GM18519 (cell line): ENCODE data around the gene ZNF117.
"Not testable (repeated sequence)": the region's sequence is repeated elsewhere in the genome, so short reads cannot be mapped to it uniquely, and the experiment has no call there.

ENCODE experiments used
- ATAC-seq: cut with Tn5 transposase; IDR thresholded peaks from one replicate; pipeline ENCODE4 v1.9.1; 2021; ENCODE audit warnings: mild to moderate bottlenecking, moderate library complexity; ENCODE audit not compliant: unreplicated experiment, low FRiP score

The ZNF117 gene

DNA sequence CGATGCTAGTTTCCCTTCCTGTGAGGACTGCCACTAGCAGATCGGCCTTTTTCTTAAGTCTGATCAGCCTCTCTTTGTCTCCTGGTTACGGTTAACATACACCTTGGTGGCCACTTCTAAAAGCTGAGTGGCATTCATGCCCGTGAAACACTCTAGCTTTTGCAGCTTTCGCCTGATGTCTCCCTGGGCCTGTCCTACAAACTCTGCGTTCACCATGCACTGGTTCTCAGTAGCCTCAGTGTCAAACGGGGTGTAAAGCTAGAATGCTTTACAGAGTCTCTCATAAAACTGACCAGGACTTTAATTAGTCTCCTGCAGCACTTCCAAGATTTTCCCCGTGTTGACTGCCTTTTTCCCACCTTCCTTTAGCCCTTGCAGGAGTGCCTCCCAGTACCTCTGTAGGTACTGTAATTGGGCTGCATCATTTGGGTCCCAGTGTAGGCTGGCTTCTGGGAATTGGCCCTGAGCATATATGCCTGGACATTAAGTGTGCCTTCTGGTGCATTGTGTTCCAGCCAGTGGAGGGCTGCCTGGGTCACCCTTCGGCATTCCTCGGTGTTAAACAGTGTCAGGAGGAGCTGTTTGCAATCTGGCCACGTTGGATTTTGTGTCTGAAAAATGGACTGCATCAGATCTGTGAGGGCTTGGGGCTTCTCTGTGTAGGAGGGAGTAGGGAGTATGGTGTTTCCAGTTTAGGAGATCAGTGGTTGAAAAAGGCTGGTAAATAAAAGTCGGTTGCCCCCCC is 6.5 kb upstream of the ZNF117 start:
- ATAC-seq, result no peak

DNA sequence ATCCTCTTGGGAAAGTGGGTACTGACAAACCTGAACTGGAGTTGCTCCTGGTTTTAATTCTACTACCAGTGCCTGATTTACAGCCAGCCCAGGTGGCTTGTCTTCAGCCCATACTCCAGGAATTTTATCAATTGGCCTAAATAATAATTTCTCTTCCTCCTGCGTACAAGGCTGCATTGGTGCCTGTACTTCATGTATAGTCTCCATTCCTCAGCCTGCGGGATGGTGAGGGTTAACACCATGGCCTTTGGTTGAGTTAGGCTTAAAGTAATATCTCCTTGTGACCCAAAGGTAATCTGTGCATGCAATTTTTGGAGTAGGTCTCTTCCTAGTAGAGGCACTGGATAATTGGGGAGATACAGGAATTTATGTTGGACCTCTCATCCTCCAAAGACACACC is 5.5 kb upstream of the ZNF117 start:
- ATAC-seq, result no peak

DNA sequence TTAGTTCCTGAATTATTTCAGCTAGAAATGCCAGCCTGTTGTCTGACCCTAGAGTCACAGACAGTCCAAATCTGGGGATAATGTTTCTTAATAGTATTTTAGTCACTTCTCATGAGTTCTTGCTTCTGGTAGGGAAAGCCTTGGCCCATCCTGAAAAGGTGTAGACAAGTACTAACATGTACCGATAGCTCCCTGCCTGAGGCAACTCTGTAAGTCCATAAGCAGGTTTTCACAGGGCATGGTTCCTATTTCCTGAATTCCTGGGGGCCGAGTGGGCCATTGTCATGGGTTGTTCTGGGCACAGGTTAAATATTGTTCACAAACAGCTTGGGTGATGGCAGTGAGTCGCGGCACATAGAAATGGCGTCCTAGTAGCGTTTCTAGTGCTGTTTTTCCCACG is 3.1 kb upstream of the ZNF117 start:
- no peak for ATAC-seq

DNA sequence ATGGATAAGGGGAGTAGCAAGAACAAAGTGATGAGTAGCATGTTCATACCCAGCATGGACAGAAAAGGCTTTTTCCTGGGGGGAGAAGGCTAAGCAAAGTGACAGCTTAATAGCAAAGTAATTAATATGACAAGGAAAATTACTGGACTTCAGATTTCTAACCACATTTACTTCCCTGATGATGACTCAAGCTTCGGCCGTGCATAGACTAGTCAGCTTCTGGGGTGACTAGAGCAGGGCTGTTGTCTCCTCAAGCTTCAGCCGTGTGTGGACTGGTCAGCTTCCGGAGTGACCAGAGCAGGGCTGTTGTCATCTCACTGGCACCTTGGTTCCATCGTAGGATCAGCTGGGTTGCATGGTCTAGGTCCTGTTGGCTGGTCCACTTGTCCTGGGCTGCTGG is 2.1 kb upstream of the ZNF117 start:
- ATAC-seq, result no peak

DNA sequence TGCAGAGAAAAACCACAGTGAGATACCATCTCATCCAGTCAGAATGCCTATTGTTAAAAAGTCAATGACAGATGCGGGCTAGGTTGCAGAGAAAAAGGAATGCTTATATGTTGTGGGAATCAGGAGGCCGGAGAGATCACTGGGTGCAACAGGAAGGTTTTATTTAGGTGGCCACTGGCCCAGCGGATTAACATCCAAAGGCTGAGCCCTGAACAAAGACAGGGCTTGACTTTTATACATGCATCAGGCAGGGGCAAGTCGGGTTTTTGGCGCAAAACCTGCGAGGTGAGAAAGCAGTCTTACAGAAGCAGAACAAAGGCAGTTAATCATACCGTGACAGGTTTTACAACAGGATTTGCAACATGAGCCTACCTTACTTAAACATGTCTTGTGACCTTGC is 620 bp downstream of the ZNF117 start:
- ATAC-seq, result no peak

DNA sequence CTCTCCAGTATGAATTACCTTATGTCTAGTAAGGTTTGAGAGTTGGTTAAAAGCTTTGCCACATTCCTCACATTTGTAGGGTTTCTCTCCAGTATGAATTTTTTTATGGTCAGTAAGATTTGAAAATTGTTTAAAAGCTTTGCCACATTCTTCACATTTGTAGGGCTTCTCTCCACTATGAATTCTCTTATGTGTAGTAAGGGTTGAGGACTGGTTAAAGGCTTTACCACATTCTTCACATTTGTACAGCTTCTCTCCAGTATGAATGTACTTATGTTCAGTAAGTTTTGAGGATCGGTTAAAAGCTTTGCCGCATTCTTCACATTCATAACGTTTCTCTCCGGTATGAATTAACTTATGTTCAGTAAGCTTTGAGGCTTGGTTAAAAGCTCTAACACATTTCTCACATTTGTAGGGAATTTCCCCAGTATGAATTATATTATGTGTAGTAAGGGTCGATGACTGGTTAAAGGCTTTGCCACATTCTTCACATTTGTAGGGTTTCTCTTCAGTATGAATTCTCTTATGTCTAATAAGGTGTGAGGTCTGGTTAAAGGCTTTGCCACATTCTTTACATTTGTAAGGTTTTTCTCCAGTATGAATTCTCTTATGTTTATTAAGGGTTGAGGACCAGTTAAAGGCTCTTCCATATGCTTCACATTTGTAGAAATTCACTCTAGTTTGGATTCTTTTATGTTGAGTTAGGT is 12.2 kb downstream of the ZNF117 start:
- no peak for ATAC-seq

DNA sequence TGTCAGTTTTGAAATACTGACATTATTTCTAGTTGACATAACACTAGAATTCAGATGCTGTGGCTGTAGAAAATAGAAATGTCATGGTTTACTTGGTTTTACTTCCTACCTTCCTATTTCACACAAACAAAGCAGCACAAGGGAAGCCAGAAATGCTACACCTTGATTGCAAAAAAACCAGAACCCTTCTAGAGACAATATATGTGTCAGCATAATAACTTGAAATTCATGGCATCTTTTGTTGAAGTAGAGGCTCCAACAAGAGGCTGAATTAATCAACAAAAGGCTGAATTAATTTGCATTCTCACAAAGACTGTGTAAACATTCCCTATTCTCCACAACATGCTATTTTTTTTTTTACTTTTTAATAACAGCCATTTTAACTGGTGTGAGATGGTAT is 25.2 kb downstream of the ZNF117 start:
- ATAC-seq, result no peak

DNA sequence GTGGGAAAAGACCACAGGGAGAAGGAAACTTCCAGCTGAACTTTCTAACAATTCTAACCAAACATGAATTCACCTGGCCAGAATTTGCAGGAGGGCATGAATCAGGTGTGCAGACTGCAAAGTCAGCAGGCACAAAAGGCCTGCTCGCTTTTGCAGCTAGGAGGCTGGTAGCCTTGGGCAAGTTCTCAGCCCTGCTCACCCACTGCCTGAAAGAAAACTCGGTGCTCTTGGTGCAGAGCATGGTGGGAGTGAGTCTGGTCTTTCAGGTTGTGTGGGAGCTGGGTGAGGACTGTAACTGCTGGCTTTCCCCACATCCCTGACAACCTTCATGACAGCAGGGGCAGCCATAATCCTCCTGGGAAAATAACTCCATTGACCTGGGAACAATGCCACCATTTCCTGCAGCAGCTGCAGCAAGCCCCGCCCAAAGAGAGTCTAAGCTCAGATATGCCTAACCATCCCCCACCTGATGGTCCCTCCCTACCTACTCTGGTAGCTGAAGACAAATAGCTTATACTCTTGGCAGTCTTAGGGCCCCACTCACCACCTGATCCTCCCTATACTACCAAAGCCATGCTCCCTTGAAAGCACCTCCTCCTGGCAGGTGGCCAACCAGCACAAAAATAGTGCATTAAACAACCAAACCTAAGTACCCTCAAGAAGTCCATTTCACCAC is 31.6 kb downstream of the ZNF117 start:
- ATAC-seq, result no peak

DNA sequence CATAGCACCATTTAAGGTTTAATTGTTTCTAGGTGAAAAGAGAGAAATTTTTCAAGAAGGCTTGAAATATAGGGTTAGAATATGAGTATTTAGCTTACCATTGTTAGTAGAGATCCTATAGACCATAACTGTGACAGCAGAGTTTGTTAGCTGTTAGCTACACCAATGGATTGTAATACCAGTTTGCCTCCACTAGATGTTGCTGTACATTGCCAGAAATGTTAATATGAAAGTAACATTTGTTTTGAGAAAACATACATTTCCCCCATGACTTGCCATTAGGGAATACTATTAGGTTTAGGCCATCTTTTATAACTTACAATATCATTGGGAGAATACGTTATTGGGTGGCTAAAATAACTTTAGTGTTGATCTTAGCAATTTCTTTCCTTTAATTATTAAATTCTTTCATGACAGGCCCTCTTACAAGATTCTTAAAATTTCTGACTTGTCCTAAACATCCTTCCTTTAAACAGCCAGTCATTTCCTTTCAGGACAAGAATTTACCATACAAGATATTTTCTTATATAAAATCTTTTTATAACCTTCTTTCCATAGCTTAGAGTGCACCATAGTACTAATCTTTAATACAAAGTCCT is 39.5 kb downstream of the ZNF117 start:
- ATAC-seq, result no peak

DNA sequence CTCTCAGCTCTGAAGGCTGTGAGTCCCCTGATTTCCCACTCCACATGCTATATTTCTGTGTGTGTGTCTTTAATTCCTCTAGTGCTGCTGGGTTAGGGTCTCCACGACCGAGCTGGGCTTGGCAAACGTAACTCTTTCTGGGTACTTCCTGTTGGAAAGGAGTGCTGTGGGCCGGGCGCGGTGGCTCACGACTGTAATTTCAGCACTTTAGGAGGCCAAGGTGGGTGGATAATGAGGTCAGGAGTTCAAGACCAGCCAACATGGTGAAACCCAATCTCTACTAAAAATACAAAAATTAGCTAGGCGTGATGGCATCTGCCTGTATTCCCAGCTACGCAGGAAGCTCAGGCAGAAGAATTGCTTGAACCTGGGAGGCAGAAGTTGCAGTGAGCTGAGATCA is 40.2 kb downstream of the ZNF117 start:
- ATAC-seq, result not testable (repeated sequence)

DNA sequence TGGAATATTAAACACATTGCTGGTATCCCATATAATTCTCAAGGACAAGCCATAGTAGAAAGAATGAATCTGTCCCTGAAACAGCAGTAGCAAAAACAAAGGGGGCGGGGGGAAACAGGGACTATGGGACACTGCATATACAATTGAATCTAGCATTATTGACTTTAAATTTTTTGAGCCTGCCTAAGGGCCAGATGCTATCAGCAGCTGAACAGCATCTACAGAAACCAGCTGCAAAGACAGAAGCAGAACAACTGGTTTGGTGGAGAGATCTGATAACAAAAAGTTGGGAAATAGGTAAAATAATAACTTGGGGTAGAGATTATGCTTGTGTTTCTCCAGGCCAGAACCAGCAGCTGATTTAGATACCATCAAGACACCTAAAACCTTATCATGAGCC is 42.1 kb downstream of the ZNF117 start:
- ATAC-seq, result not testable (repeated sequence)

DNA sequence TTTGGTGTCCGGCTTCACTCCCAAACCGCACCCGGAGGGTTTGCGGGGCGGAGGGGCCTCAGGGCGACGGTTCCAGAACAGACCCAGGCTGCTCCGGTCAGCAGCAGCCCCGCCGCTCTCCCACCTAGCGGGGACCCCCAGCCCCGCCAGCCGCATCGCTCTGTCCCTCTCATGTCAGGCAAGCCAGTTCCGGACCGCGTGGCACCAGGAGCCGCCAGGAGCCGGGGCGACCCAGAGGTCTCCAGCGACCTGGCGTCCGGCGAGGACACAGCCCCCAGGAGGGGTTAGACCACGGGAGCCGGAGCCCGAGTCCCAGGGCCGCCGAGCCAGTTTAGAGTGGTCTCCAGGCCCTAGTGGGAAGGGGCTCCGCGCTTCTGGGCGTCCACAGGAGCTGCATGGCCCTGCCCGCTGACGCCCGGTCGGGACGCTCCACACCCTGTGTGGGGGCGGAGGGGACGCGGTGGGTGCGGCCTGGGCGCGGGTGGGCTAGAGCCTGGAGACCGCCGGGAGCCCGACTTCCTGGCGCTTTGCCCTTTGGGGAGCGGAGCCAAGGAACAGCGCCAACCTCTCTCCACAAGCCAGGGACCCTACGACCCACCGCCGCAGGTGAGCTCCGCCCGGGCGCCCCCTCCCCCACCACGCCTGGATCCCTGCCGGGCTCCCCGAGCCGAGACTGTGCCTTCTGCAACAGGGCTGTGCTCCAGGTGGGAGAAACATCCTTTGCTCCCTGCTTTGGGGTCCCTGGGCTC is 43.4 kb downstream of the ZNF117 start:
- no peak for ATAC-seq

DNA sequence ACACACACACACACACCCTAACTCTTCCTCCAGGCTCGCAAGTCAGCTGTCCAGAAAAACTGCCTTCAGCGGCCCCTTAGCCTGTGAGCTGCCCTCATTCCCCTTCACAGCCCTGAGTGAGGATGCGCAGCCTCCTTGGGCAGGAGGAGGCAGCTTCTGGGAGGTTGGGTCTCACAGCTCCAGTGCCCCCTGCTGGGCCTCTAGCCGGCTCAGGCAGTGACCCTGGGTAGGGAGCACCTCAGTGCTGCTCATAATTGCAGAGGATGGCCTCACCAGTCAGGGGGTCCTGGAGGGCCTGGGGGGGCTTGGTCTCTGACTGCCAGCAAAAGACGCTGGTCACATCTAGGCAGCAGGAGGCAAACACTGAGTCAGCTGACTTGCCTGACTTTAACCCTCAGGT is 44.1 kb downstream of the ZNF117 start:
- no peak for ATAC-seq

DNA sequence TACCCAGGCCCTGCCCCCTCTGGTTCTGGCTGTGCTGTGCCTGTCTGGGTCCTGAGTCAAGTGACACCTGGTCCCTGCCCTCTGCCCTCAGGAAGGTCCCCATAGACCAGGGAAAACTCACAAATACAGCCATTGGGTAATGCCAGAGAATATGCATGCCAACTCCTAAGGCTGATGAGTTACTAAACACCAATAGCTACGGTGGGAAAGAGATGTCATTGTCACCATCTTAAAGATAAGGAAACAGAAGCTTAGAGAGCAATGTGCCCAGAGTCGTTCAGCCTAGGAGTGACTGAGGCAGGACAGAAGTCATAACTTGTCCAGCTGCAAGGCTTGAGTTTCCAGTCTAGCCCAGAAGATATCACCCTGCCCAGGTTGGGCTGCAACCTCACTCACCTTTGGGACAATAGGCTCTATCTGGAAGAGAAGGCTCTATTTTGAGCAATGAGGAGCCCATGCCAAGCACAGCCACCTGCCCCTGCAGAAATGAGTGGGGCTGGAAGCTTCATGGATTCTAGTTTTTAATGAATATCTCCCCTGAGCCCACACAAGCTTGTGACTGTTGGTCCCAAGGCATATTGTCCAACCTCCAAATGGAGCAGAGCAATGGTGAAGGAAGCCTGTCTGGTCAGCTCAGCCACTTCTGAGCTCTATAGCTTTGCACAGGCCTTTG is 45.2 kb downstream of the ZNF117 start:
- ATAC-seq, result no peak

DNA sequence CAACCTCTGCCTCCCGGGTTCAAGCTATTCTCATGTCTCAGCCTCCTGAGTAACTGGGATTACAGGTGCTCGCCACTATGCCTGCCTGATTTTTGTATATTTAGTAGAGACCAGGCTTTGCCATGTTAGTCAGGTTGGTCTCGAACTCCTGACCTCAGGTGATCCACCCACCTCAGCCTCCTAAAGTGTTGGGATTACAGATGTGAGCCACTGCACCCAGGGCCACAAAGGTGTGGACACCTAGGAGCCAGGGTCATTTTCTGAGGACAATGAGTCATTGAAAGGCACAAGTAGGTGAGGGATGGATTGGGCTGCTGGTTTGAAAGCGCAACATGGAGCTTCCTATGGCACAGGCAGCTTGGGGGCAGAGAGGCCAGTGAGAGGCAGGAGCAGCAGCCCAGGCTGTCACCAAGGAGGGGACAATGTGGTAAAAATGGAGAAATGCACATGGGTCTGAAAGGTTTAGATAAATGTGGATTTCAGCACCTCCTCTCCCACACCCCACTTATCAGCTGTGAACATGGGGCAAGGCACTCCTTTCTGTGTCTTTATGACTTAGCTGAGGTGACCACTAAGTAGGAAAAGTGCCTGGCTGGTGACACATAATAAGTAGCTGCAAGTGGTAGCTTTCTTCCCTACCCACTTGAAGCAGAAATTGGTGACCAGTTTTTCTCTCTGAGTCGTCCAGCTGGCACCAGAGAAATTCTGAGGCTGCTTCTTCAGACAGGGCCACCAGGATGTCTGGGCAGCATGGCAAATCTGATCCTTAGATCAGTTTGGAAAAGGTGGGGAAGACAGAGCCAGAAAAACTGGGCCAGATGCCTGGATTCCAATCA is 46.0 kb downstream of the ZNF117 start:
- ATAC-seq, result not testable (repeated sequence)

DNA sequence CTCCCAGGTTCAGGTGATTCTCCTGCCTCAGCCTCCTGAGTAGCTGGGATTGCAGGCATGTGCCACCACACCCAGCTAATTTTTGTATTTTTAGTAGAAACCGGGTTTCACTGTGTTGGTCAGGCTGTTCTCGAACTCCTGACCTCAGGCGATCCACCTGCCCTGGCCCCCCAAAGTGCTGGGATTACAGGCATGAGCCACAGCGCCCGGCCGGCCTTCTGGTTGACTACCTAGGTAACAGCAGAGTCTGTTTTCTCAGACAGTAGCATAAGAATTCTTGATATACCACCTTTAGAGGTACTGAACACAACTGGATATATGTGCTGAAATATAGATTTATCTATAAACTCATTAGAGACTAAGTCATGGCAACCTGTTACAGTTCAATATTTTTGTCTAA is 50.8 kb downstream of the ZNF117 start:
- ATAC-seq, result not testable (repeated sequence)

DNA sequence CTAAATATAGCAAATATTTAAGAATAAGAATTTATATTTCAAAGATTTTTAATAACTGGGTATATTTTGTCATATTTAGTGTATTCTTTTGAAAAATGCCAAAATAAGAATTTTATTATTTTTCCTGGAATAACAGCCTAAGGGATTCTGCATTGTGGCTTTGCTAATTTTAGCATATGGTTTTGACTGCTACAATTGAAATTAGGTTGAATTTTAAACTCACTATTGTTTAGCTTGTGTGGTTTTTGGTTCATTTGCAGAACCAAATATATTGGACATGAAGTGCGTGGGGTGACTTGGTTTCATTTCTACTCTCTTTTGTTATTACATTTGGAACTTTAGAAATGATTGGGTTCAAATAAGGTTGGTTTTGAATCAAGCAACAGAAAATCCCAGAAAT is 52.3 kb downstream of the ZNF117 start:
- no peak for ATAC-seq

DNA sequence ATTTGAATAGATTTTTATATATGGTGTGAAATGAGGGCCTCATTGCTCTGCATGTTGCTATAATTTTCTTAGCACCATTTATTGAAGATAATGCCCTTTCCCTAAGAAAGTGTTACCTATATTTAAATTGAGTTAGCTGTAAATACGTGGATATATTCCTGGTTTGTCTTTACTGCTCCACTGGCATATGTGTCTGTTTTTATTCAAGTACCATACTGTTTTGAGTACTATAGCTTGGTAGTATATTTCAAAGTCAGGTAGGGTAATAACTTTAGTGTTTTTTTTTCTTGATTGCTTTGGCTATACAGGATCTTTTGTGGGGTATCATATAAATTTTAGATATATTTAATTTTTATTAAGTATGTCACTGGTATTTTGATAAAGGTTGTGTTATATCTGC is 56.4 kb downstream of the ZNF117 start:
- ATAC-seq, result no peak
